GM18502 (cell line): ENCODE data around the gene CCR7.

ENCODE experiments used
- ATAC-seq: cut with Tn5 transposase; IDR thresholded peaks from one replicate; pipeline ENCODE4 v1.9.1; 2021; ENCODE audit warnings: mild to moderate bottlenecking; ENCODE audit not compliant: unreplicated experiment, poor library complexity

CCR7 gene

DNA sequence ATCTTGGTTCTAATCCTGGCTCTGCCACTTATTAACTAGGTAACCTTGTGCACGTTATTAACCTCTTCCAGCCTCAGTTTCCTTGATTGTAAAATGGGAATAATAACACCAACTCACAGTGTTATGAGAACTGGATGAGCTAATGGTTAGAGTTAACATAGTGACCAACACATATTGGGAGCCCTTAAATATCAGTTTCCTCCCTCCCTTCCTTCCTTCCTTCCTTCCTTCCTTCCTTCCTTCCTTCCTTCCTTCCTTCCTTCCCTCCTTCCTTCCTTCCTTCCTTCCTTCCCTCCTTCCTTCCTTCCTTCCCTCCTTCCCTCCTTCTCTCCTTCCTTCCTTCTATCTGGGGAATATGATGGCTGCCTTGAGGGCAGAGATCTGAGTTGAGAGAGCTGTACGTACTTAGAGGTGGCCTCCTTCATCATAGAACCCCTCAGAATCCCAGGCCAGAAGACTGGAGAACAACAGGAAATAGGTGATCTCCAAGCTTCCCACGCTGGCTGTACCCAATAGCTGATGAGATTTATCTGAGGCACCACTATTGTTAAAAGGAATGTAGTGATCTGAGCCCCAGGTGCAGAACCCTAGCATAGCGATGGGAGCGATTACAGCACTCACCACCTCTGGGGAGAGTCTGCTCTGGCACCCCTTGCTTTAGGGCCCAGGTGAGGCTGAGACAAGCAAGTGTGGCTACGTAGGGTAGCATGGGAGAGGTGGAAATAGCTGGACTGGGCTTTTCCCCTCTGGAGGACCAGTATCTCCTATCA is 26.2 kb downstream of the CCR7 start:
- ATAC-seq, result no peak

DNA sequence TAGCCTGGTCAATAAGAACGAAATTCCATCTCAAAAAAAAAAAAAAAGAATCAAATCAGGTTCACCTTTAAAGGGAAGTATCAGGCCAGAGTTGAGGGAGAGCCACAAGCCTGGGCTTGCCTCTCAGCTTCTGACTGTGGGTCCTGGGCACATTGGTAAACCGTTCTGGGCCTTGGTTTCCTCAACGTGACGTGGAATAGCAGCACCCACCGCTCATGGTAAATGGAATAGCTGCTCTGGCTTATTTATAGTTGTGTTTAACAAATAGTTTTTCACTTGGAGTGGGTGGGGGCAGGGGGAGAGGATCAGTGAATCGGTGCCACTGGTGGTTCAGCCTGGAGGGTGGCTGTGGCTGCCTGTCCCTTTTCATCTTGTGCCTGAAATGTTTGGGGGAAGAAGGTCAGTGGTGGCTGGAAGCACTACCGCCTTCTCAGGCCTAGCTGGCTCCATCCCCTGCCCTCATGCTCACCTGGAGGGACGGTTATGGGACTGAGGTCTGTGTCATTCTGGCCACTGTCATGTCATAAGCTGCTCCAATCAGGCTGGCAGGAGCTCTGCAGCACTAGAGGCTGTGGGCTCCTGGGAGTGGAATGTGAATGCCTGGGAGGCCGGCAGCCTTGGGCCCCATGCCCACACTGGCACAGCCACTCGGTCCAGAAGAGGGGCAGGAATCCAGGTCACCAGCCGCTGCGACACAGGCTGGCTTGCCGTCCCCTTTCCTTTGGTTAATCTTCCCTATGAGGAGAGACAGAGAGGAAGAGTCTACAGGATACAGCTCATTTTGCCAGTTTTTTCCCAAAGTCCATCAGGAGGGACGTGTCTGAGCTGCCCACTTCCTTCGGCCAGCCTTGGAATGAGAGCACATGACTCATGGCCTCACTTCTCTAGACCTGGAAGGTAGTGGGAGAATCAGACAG is 27.0 kb downstream of the CCR7 start:
- ATAC-seq, result no peak

DNA sequence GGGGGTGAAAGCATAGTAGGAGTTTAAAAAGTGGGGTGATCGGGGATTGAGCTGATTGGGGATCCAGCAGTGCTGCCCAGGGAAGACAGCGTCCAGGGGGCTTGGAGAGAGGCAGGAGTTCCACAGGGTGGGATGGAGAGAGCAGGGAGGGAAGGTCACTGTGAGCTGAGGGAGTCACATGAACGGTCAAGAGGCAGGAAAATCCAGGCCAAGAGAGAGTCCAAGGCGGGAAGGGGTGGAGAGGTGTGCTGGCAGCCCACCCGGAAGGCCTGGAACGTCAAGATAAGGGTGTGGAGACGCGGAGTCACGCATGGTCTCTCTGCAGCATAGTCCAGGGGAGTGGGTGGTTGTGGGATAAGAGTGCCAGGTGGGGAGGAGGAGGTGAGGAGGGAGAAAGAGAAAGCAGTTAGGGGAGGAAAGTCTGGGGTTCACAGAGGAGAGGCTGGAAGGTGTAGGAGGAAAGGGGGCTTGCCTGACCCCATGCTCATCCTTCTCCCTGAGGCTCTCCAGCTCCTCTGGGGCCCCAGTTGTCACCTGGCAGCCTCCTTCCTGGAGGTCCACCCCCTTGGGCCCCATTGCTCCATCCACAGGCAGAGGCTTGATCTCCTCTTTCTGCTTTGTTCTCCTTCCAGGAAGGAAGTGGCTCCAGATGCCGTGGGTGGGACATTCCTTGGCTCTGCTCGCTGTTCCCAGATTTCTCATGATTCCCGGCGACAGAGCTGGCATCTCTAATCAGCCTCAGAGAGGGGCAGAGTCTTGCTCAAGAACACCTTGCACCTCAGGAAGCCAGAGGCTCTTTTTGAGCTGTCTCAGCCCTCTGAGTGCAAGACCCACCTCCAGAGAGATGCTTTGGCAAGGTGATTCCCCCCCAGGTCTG is 28.7 kb downstream of the CCR7 start:
- no peak for ATAC-seq

GRCh38 chr17:40535924-40536294 is 29.4 kb downstream of the CCR7 start:
- ATAC-seq, result no peak

DNA sequence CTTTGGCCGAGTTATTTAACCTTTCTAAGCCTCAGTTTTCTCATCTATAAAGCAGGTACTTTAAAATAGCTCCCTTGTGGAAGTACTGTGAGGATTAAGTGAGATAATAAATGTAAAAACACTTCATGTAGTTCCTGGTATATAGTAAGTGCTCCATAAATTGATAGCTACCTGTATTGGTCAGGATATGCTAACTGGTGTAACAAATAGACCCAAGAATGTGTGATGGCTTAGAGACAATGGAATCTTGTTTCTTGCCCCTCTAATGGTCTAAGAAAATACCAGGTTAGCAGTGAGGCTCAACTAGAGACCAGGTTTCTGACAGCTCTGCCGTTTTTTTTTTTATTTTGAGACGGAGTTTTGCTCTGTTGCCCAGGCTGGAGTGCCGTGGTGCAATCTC is 29.8 kb downstream of the CCR7 start:
- no peak for ATAC-seq

DNA sequence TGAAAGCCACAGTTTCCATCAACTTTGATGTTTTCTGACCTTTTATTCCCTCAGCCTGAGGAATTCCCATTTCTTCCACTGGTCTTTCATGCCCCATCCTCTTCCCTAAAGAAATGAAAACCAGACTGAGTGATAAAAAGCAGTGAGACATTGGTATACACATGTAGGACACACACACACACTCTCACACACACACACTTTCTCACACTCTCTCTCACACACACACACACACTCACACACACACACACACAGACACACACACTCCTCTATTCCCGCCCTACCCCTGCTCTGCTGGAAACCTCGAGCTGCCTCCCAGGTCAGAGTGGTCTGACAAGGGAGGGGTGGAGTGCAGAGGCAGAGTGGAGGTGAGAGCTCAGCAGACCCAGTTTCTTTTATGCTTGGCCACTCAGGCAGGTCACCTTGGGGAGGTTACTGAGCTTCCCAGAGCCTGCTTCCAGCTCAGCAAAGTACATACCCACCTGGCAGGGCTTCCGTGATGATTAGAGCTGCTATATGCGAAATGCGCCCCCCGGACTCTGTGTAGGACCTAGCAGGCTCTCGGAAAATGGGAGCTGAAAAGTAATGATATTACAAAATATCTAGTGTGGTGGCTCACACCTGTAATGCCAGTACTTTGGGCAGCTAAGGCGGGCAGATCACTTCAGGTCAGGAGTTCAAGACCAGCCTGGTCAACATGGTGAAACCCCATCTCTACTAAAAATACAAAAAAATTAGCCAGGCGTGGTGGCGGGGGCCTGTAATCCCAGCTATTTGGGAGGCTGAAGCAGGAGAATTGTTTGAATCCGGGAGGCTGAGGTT is 30.7 kb downstream of the CCR7 start:
- ATAC-seq, result no peak

- ATAC-seq, result no peak
These were observed 31.4 kb downstream of the CCR7 start for GRCh38 chr17:40533896-40534295.

- no peak for ATAC-seq
These were observed 32.6 kb downstream of the CCR7 start for GRCh38 chr17:40532520-40533253.

DNA sequence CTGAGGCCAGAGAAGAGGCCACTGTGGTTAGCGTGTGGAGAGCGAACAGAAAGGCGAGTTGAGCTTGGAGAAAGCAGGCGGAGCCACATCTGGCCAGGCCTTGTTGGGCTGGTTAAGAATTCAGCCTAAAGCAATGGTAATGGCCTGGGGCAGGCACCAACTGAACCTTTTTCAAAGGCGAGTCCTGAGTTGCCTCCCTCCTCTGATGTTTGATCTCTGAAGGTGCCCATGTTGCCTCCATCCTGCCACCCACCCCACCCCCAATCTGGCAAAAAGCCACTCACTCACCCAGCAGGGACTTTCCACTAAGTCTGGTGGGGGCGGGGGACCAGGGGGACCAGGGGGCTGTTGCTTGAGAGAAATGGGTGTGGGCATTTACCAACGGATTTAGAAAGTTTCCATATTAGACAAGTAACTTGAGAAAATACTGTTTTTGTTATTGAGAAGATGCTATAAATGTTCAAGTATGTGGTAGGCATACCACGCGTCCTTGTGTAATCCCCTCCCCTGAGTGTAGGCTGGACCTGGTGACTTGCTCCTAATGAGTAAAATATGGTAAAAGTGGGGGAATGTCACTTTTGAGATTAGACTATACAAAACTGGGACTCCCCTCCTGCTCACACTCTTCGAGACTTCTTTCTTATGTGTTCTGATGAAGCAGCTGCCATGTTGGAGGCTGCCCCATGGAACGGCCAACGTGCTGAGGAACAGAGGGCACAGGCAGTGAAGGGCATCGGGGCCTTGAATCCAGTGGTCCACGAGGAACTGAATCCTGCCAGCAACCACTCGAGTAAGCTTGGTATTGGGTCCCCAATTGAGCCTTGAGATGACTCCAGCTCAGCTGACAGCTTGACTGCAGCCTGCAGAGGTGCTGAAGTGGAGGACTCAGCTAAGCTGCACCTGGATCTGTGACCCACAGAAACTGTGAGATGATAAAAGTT is 34.0 kb downstream of the CCR7 start:
- no peak for ATAC-seq

DNA sequence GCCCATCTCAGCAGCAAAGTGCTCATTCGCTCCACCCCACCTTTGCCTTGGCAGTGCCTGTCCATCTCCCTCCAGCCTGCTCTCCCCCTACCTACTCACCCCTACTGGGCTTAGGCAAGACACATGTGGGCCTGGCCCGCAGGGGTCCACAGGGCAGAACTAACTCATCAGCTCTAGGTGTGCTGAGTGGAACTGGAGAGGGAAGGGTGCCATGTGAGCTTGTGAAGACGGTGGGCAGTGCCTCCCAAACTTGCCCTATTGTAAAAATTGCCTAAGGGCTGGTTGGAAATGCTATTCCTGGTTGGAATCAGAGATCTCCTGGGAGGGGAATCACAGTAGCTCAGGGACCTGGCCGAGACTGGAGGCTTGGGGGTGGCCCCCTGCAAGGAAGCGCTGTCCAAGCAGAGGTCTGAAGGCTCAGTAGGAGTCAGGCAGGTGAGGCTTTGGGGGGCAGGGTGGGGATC is 34.7 kb downstream of the CCR7 start:
- no peak for ATAC-seq

- no peak for ATAC-seq
These were observed 35.3 kb downstream of the CCR7 start for GRCh38 chr17:40529991-40530390.

GRCh38 chr17:40528692-40529417 is 36.4 kb downstream of the CCR7 start:
- ATAC-seq, result no peak

DNA sequence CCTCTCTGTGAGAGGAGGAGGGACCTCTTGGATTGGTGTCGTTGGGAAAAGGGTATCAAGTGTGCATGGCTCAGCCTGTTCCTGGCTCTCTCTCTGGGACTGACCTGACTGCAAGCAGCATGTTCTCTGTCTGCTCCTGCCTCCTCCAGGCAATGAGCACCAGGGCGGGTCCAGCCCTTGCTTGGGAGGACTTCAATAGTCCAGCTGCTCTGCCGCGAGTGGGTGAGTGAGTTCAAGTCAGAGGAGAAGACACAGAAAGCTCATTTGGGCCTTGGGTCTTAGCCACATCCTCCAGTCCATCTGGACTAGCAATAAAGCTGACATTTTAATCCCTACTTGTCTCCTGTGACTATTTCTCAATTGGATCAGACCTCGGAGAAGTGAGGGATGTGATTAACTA is 38.6 kb downstream of the CCR7 start:
- ATAC-seq, result no peak

DNA sequence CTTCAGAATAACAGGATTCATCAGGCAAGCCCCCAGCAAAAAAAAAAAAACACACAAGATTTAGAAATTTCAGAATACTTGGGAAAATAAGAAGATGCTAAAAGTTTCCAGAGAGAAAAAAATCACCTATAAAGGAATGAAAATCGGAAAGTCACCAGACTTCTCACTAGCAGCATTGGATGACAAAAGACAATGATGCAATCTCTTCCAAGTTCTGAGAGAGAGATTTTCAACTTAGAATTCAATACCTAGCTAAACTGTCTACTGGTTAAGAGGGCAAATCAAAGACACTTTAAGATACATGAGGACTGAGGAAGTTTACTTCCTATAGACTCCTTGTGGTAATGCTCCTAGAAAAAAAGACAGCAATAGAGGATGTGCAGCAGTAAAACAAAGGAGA is 40.0 kb downstream of the CCR7 start:
- no peak for ATAC-seq

DNA sequence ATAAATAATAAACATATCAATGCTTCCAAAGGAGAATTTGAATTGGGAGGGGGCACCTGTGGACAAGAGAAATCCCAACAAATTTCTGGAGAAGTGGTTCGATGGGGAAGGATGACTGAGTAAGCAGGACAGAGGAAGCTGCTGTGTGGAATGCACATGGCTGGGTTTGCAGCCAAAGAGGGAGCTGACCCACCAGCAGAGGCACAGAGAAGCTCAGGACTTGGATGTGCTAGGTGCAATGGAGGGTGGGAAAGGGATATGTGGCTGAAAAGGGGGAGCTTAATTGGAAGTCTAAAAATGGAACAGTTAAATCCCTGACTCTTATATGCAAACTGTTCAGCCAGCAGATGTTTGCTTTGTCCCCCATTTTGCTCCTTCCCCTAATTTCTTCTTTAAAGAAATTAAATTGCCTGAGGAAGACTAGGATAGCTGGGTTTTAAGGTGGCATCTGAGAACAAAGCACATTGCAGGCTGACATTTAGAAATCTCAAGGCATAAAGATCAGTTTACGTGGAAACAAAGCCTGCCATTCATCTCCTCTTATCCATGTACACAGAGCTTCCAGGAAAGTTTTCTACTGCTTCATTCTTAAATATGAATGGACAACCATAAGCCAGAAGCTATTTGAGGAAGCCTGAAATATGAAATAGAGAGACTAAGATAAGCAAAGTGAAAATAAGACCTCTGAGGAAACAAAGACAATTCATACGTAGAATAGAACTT is 40.9 kb downstream of the CCR7 start:
- ATAC-seq, result no peak

GRCh38 chr17:40522961-40523310 is 42.3 kb downstream of the CCR7 start:
- ATAC-seq, result no peak
